GM21737 (cell line): ENCODE measurements around the gene SV2C.
"Not testable (repeated sequence)": the region's sequence is repeated elsewhere in the genome, so short reads cannot be mapped to it uniquely, and the experiment has no call there.

Experiments
- ATAC-seq: cut with Tn5 transposase; IDR thresholded peaks from one replicate; pipeline ENCODE4 v1.9.1; 2021; ENCODE audit warnings: mild to moderate bottlenecking, moderate library complexity; ENCODE audit not compliant: unreplicated experiment

SV2C gene

GRCh38 chr5:76334574-76334973 lies 251.4 kb downstream of the SV2C start:
- ATAC-seq: no peak

- not testable (repeated sequence) for ATAC-seq
Observed at GRCh38 chr5:76335451-76335850, 252.3 kb downstream of the SV2C start.

- not testable (repeated sequence) for ATAC-seq
Observed at GRCh38 chr5:76336253-76336809, 253.1 kb downstream of the SV2C start.

GRCh38 chr5:76337953-76338451 lies 254.8 kb downstream of the SV2C start:
- no peak for ATAC-seq

- ATAC-seq: no peak
Observed at GRCh38 chr5:76339919-76340318, 256.7 kb downstream of the SV2C start.

GRCh38 chr5:76341651-76342334 lies 258.6 kb downstream of the SV2C start:
- ATAC-seq: no peak

GRCh38 chr5:76342474-76342873 lies 259.3 kb downstream of the SV2C start:
- no peak for ATAC-seq

- ATAC-seq: no peak
Observed at GRCh38 chr5:76345582-76345981, 262.4 kb downstream of the SV2C start.

GRCh38 chr5:76351176-76351575 lies 268.0 kb downstream of the SV2C start:
- ATAC-seq: peak; percentile 18

GRCh38 chr5:76351577-76351976 lies 268.4 kb downstream of the SV2C start:
- ATAC-seq: peak; percentile 100

GRCh38 chr5:76356887-76357286 lies 273.7 kb downstream of the SV2C start:
- no peak for ATAC-seq

GRCh38 chr5:76363352-76364225 lies 280.4 kb downstream of the SV2C start:
- no peak for ATAC-seq

- ATAC-seq: no peak
Observed at GRCh38 chr5:76364226-76364589, 281.0 kb downstream of the SV2C start.

GRCh38 chr5:76365561-76365960 lies 282.4 kb downstream of the SV2C start:
- no peak for ATAC-seq

- ATAC-seq: no peak
Observed at GRCh38 chr5:76366596-76366995, 283.4 kb downstream of the SV2C start.

- ATAC-seq: peak; percentile 67
Observed at GRCh38 chr5:76367623-76368371, 284.6 kb downstream of the SV2C start.

- ATAC-seq: no peak
Observed at GRCh38 chr5:76368941-76369340, 285.8 kb downstream of the SV2C start.

- ATAC-seq: not testable (repeated sequence)
Observed at GRCh38 chr5:76369668-76370067, 286.5 kb downstream of the SV2C start.

- no peak for ATAC-seq
Observed at GRCh38 chr5:76371960-76372322, 288.8 kb downstream of the SV2C start.

- no peak for ATAC-seq
Observed at GRCh38 chr5:76372323-76373054, 289.3 kb downstream of the SV2C start.
